ENCODE measurements around the gene SLC35E1.

Gene SLC35E1

GRCh38 chr19:16575282-16575681, 3.1 kb upstream of the SLC35E1 start:
- no peak for DNase-seq (ENCODE audit: low read depth in 1 of 2, low spot score in 1 of 2)
- TF ChIP-seq GABPA (IDR thresholded peaks at IDR 0.05; ENCODE audit: low read depth) (no peak), POLR2AphosphoS5 (IDR thresholded peaks at IDR 0.05; ENCODE audit: low read depth) (no peak), SPI1 (IDR thresholded peaks at IDR 0.05; ENCODE audit: borderline replicate concordance, low read depth) (no peak)
- TF ChIP-seq, protein P1, sequence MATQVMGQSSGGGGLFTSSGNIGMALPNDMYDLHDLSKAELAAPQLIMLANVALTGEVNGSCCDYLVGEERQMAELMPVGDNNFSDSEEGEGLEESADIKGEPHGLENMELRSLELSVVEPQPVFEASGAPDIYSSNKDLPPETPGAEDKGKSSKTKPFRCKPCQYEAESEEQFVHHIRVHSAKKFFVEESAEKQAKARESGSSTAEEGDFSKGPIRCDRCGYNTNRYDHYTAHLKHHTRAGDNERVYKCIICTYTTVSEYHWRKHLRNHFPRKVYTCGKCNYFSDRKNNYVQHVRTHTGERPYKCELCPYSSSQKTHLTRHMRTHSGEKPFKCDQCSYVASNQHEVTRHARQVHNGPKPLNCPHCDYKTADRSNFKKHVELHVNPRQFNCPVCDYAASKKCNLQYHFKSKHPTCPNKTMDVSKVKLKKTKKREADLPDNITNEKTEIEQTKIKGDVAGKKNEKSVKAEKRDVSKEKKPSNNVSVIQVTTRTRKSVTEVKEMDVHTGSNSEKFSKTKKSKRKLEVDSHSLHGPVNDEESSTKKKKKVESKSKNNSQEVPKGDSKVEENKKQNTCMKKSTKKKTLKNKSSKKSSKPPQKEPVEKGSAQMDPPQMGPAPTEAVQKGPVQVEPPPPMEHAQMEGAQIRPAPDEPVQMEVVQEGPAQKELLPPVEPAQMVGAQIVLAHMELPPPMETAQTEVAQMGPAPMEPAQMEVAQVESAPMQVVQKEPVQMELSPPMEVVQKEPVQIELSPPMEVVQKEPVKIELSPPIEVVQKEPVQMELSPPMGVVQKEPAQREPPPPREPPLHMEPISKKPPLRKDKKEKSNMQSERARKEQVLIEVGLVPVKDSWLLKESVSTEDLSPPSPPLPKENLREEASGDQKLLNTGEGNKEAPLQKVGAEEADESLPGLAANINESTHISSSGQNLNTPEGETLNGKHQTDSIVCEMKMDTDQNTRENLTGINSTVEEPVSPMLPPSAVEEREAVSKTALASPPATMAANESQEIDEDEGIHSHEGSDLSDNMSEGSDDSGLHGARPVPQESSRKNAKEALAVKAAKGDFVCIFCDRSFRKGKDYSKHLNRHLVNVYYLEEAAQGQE (IDR thresholded peaks at IDR 0.05; ENCODE audit: insufficient replicate concordance, low read depth): no peak
- TF ChIP-seq, protein P2, sequence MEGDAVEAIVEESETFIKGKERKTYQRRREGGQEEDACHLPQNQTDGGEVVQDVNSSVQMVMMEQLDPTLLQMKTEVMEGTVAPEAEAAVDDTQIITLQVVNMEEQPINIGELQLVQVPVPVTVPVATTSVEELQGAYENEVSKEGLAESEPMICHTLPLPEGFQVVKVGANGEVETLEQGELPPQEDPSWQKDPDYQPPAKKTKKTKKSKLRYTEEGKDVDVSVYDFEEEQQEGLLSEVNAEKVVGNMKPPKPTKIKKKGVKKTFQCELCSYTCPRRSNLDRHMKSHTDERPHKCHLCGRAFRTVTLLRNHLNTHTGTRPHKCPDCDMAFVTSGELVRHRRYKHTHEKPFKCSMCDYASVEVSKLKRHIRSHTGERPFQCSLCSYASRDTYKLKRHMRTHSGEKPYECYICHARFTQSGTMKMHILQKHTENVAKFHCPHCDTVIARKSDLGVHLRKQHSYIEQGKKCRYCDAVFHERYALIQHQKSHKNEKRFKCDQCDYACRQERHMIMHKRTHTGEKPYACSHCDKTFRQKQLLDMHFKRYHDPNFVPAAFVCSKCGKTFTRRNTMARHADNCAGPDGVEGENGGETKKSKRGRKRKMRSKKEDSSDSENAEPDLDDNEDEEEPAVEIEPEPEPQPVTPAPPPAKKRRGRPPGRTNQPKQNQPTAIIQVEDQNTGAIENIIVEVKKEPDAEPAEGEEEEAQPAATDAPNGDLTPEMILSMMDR (IDR thresholded peaks at IDR 0.05; ENCODE audit: insufficient read depth, low read length): no peak
- Histone ChIP-seq H3K27ac (replicated peaks) (no peak overlapping the region), H3K4me3 (replicated peaks; ENCODE audit: insufficient read depth, low read length) (no peak overlapping the region), H3K27me3 (ENCODE audit: insufficient read depth, poor library complexity, severe bottlenecking) (no peaks in the 10 kb centered on the region)

DNA sequence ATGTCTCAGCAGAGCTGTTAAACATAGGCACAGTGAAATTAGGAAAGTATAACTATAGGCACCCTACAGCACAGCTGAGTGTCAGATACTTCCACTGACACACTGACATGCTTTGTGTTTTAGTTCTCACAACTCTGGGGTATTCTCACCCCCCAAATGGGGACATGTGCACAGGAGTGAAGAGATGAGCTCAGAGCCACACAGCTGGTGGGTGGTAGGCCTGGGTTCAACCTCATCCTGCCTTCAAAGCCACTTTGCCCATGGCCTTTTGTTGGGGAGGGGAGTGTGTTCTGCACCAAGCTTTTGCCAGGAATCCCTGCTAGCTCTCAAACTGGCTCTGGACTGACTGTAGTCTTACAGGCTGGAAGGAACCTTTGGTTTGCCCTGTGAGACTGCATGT, 1.7 kb upstream of the SLC35E1 start:
- no peaks in the 10 kb centered on the region for H3K27me3 ChIP-seq (ENCODE audit: insufficient read depth, poor library complexity, severe bottlenecking)
- no peak for DNase-seq (ENCODE audit: low read depth in 1 of 2, low spot score in 1 of 2)
- no peak overlapping the region for H3K4me3 ChIP-seq (replicated peaks; ENCODE audit: insufficient read depth, low read length)
- no peak overlapping the region for H3K27ac ChIP-seq (replicated peaks)
- TF ChIP-seq SPI1 (IDR thresholded peaks at IDR 0.05; ENCODE audit: borderline replicate concordance, low read depth): no peak
- no peak for TF ChIP-seq POLR2AphosphoS5 (IDR thresholded peaks at IDR 0.05; ENCODE audit: low read depth)
- TF ChIP-seq GABPA (IDR thresholded peaks at IDR 0.05; ENCODE audit: low read depth): no peak
- TF ChIP-seq, protein P1 (IDR thresholded peaks at IDR 0.05; ENCODE audit: insufficient replicate concordance, low read depth): no peak

- peak overlapping the region; percentile 58 for H3K27ac ChIP-seq (replicated peaks)
- peak overlapping the region; percentile 94 for H3K4me3 ChIP-seq (replicated peaks; ENCODE audit: insufficient read depth, low read length)
- H3K27me3 ChIP-seq (ENCODE audit: insufficient read depth, poor library complexity, severe bottlenecking): no peaks in the 10 kb centered on the region
- no peak for DNase-seq (ENCODE audit: low read depth in 1 of 2, low spot score in 1 of 2)
- TF ChIP-seq, protein P1 (IDR thresholded peaks at IDR 0.05; ENCODE audit: insufficient replicate concordance, low read depth): no peak
- no peak for TF ChIP-seq POLR2AphosphoS5 (IDR thresholded peaks at IDR 0.05; ENCODE audit: low read depth)
- TF ChIP-seq SPI1 (IDR thresholded peaks at IDR 0.05; ENCODE audit: borderline replicate concordance, low read depth): no peak
- TF ChIP-seq GABPA (IDR thresholded peaks at IDR 0.05; ENCODE audit: low read depth): no peak
- TF ChIP-seq, protein P2 (IDR thresholded peaks at IDR 0.05; ENCODE audit: insufficient read depth, low read length): no peak
Observed at GRCh38 chr19:16573296-16573695, 1.1 kb upstream of the SLC35E1 start.
